HS-27A (cell line): Measurements from ENCODE around the gene SLCO4A1.
"Not testable (repeated sequence)": the region's sequence is repeated elsewhere in the genome, so short reads cannot be mapped to it uniquely, and the experiment has no call there.

Experiments used
- DNase-seq: peaks from one replicate; pipeline ENCODE4 v3.0.0-alpha.2; 2012; ENCODE audit warnings: low read depth, missing footprints

SLCO4A1 gene

GRCh38 chr20:62623488-62624324, 18.6 kb upstream of the SLCO4A1 start:
- peak; percentile 71 for DNase-seq

DNA sequence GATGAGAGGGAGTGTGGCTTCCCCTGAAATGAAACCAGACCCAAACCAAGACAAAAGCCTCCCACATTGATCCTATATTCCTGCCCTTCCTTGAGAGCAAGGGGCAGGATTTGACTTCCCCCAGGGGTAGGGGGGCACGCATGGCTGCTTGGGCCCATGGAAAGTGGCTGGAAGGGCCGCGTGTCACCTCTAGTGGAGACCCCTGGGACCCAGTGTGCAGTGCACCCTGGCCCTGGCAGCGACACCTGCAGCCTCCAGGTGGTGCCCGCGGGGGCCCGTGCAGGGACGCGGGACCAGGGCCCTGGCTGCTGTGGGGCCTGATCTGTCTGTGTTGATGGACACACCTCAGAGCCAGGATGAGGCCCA, 18.0 kb upstream of the SLCO4A1 start:
- no peak for DNase-seq

GRCh38 chr20:62624719-62625453, 17.4 kb upstream of the SLCO4A1 start:
- no peak for DNase-seq

GRCh38 chr20:62625516-62625915, 16.8 kb upstream of the SLCO4A1 start:
- no peak for DNase-seq

DNA sequence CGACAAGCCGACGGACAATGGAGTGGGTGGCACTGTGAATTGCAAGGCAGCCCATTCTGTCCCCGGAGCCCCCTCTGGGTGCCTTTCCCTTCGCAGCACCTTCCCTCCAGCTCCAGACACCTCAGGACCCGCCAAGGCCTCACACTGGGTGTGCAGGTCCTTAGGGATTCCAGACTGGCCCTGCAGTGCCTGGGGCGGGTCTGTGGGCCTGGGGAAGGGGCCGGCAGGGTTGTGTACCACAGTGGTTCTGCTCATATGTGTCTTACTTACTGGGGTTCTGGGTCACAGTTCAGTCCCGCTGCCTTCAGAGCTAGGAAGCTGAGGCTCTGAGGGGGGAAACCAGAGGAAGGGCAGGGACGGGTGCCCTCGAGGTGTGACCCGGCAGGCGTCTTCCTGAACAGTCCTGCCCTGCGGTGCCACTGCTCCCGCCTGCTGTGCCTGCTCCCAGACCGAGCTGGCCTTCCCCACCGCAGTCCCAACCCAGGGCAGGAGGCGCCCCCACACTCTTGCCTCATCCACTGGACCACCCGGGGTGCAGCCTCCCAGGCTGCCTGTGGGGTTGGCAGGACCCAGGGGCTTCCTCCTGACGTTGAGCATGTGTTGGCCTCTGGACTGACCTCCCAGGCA, 16.3 kb upstream of the SLCO4A1 start:
- no peak for DNase-seq

GRCh38 chr20:62627425-62627824, 14.9 kb upstream of the SLCO4A1 start:
- DNase-seq, result not testable (repeated sequence)

DNA sequence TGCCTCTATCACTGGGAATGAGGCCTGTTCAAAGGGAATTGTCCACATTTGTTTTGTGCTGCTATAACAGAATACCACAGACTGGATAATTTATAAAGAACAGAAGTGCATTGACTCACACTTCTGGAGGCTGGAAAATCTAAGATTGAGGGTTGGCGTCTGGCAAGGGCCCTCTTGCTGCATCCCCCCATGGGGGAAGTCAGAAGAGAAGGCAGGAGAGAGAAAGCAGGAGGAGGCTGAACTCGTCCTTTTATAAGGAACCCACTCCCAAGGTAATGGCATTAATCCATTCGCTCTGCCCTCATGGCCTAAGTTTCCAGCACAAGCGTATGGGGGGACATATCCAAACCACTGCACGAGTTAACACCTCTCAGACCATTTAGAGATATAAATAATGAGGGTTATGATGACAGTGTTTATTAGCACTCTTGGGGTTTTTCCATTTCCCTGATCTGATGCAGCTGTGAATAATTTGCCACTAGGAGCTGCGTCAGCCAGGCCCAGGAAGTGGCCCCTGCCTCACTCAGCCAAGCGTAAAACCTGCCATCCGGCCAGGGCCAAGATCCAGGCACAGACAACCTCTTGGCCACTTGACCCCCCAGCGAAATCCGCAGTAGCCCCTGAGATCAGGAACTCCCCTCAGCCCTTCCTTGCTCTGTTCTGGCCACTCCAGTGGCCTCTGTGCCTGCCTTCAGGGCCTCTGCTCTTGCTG, 14.2 kb upstream of the SLCO4A1 start:
- no peak for DNase-seq

DNA sequence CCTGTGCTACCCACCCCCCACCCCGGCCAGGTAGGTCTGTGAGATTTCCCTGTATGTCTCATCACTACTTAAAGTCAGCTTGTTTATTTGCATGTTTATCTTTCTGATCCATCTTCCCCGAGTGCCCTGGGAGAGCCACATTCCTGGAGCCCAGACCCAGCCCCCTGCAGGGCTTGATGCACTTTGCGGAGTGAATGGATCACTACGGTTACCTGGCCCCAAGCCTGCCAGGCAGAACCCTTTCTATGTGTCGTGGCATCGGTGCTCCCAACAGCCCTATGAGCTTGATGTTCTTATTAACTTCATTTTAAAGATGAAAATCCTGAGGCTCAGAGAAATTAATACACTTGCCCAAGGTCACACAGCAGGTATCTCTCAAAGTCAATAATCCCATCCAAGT, 13.6 kb upstream of the SLCO4A1 start:
- no peak for DNase-seq

GRCh38 chr20:62629864-62630470, 12.3 kb upstream of the SLCO4A1 start:
- no peak for DNase-seq

DNA sequence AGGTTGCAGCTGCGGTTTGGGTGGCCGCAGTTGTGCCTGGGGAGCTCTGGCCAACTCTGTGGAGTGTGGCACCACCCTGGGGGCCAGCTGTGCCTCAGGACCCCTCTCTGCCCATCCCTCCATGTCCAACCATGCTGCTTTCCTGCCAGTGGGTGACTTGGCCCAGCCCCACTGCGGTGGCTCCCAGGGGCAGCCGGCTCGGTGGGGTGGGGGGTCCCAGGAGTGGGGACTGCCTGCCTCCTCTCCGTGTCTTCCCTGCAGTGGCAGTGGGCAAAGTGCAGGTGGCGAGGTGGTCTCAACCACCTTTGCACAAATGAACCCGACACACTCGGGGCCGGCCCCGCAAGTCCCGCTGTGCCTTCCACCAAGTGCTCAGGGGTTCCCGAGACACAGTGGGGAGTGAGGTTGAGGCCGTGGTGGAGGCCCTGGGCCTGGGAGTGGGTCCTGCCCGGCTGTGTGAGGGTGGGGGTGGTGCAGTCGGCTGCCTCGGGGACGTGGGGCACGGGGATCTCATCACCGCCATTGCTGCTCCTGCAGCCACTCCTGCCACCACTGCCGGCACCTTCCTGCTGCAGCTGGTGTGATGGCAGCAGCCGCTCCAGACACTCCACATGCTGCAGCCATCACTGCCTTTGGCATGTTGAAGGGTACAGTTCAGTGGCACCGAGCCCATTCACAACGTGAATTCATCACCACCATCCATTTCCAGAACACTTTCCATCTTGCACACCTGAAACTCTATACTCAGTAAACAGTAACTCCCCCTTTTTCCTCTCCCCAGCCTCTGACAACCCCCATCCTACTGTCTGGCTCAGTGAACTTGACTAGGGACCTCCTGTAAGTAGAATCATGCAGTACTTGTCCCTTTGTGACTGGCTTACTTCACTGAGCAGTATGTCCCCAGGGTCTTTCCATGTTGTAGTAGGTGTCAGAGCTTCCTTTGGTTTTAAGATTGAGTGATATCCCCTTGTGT, 10.7 kb upstream of the SLCO4A1 start:
- no peak for DNase-seq

GRCh38 chr20:62632575-62633090, 9.7 kb upstream of the SLCO4A1 start:
- DNase-seq, result no peak

DNA sequence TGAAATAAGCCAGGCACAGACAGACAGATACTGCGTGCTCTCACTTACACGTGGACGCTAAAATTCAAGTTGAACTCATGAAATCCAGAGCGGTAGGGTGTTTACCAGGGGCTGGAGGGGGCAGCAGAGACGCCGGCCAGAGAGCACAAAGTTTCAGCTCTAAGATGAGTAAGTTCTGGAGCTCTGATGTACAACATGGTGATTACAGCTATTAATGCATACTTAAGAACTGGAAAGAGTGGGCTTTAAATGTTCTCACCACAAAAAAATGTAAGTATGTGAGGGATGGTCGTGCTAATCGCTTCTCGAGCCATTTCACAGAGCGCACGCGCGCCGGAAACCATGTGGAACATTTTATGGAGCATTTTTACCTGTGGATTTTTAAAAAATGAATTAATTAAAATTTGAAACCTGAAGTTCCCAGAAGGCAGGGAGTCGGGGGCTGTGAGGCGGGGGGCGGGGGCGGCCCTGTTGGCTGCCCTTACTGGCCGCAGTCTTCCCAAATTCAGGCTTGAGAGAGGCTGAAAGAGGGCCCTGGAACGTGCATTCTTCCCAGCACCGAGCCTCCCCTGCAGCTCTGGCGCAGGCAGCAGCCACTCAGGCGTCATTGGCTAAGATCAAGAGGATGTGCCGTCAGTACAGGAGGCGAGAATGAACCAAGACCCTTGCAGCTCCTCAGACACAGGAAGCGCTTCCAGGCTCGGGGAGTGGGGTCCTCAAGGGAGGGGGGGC, 8.5 kb upstream of the SLCO4A1 start:
- no peak for DNase-seq

DNA sequence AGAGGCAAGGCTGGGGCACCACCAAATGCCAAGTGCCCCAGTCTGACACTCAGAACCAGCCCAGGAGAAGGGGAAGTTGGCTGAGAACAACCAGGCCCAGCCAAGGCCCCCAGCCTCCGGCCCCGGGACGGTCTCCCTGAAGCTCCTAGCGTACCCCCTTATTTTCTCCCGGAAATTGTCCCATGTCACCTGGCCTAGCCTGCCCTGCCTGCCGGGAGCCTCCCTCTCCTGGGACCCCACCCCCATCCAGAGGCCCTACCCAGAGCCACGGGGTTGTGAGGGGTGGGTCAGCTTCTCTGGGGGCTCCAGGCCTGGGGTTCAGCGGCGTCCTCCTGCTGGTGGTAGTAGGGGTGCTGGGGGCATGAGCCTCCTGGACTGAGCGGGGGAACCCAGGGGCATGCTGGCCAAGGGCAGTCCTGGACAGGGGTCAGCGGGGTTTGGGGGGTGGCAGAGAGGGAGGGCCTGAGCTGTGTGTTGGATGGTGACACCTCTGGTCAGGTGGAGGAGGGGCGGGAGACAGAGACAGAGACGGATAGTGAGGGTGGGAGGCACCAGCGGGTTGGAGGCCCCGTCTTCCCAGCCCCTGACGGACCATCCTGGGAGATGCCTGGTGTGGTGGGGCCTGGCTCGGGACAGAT, 7.9 kb upstream of the SLCO4A1 start:
- no peak for DNase-seq

GRCh38 chr20:62635232-62635631, 7.1 kb upstream of the SLCO4A1 start:
- DNase-seq, result no peak

DNA sequence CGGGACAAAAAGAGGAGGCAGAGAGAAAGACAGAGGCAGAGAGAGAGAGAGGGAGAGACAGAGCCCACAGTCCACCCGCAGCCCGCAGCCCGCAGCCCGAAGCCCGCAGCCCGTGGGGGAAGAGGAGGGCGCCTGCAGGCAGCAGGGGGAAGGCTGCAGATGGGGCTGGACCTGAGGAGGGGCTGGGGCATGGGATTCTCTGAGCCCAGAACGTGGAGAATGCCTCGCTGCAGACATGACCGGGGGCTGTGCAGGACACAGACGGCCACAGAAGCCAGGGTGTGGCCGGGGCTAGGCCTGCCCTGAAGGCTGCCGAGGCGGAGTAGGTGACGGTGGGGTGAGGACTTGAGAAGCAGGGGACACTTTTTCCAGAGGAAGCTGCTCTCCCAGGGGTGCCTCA, 6.5 kb upstream of the SLCO4A1 start:
- no peak for DNase-seq

GRCh38 chr20:62636446-62636845, 5.9 kb upstream of the SLCO4A1 start:
- DNase-seq, result no peak

- no peak for DNase-seq
Measured at GRCh38 chr20:62637110-62637509, 5.2 kb upstream of the SLCO4A1 start.

GRCh38 chr20:62637521-62638054, 4.7 kb upstream of the SLCO4A1 start:
- no peak for DNase-seq

GRCh38 chr20:62638055-62638570, 4.2 kb upstream of the SLCO4A1 start:
- DNase-seq, result no peak
